SU-DHL-6 (cell line): Measurements from ENCODE around the gene TERF2IP.

Experiments
- H2AFZ ChIP-seq: fragments of 200-600 bp; sonication (generic); 2 replicates; pipeline ENCODE4 v1.6.1; 2014; ENCODE audit warnings: low read depth, mild to moderate bottlenecking, moderate library complexity, mixed read lengths, antibody characterized with exemption, low read length; ENCODE audit not compliant: severe bottlenecking
- H3F3A ChIP-seq: fragments of 200-600 bp; shearing (Covaris generic); 2 replicates; pipeline ENCODE4 v1.6.0; 2016; ENCODE audit warnings: antibody characterized with exemption, mild to moderate bottlenecking; ENCODE audit not compliant: insufficient read depth
- H3K27ac ChIP-seq: fragments of 200-600 bp; sonication (generic); 2 replicates; pipeline ENCODE4 v1.5.1; 2016; ENCODE audit warnings: low read depth, mild to moderate bottlenecking, low read length, moderate library complexity, mixed read lengths
- H3K27me3 ChIP-seq: fragments of 200-600 bp; sonication (generic), shearing (Covaris generic); 2 replicates; pipeline ENCODE4 v1.6.0; 2014; ENCODE audit warnings: mild to moderate bottlenecking, low read length
- H3K36me3 ChIP-seq: fragments of 200-600 bp; sonication (generic); 2 replicates; pipeline ENCODE4 v1.6.1; 2014; ENCODE audit warnings: mild to moderate bottlenecking, low read length, mixed read lengths
- H3K4me2 ChIP-seq: fragments of 300-600, 200-600 bp; shearing (Covaris generic), sonication (generic); 2 replicates; pipeline ENCODE4 v1.6.0; 2014; ENCODE audit warnings: low read length, low read depth, mild to moderate bottlenecking; ENCODE audit not compliant: poor library complexity, severe bottlenecking
- H3K4me3 ChIP-seq: fragments of 200-600 bp; sonication (generic); 2 replicates; pipeline ENCODE4 v1.5.1; 2014; ENCODE audit warnings: antibody characterized with exemption, low read length, mild to moderate bottlenecking, mixed read lengths; ENCODE audit not compliant: insufficient read depth, poor library complexity, severe bottlenecking
- H3K79me2 ChIP-seq: fragments of 200-600 bp; sonication (generic); 2 replicates; pipeline ENCODE4 v1.6.1; 2014; ENCODE audit warnings: mild to moderate bottlenecking, low read length, moderate library complexity; ENCODE audit not compliant: insufficient read depth
- H3K9ac ChIP-seq: fragments of 200-600 bp; sonication (generic); 2 replicates; pipeline ENCODE4 v1.7.0; 2014; ENCODE audit warnings: mild to moderate bottlenecking, low read length
- H3K9me2 ChIP-seq: fragments of 200-600 bp; sonication (generic); replicated peaks from 2 replicates; pipeline ENCODE4 v1.6.1; 2014; ENCODE audit warnings: low read length; ENCODE audit not compliant: insufficient read depth
- H3K9me3 ChIP-seq: fragments of 200-600 bp; sonication (generic); 2 replicates; pipeline ENCODE4 v1.6.1; 2014; ENCODE audit warnings: low read length, mixed read lengths; ENCODE audit not compliant: insufficient read depth
- H4K20me1 ChIP-seq: fragments of 200-600 bp; sonication (generic); 2 replicates; pipeline ENCODE4 v1.6.1; 2014; ENCODE audit warnings: low read depth, mild to moderate bottlenecking, antibody characterized with exemption, low read length, moderate library complexity, mixed read lengths
- EZH2phosphoT487 ChIP-seq: fragments of 200-600 bp; sonication (generic), shearing (Covaris generic); conservative IDR thresholded peaks from 2 replicates; pipeline ENCODE4 v1.6.1; 2018; ENCODE audit warnings: mild to moderate bottlenecking, antibody characterized with exemption, low read length, moderate library complexity, mixed read lengths
- TF ChIP-seq, protein P1 (sequence below): fragments of 200-600 bp; sonication (generic); IDR thresholded peaks from one replicate; pipeline ENCODE4 v1.5.1; 2017; ENCODE audit warnings: antibody characterized with exemption, mild to moderate bottlenecking, low read length, moderate library complexity; ENCODE audit not compliant: insufficient read depth, poor library complexity, severe bottlenecking

Gene TERF2IP

GRCh38 chr16:75616521-75617010 is 31.0 kb upstream of the TERF2IP start:
- Histone ChIP-seq H3K4me3 (no peak overlapping the region), H3K27me3 (no peaks in the 10 kb centered on the region), H4K20me1 (no peaks in the 10 kb centered on the region), H3K9me2 (no peaks in the 10 kb centered on the region), H3K9me3 (no peaks in the 10 kb centered on the region), H3K36me3 (0 out of 2 replicates have a peak, but pooled peaks cover 10% of the 10 kb centered on the region), H3K27ac (no peak overlapping the region), H3K79me2 (peaks cover under 1% of the 10 kb centered on the region; the same call in 1 of the 2 replicates), H2AFZ (no peak overlapping the region), H3K9ac (no peak overlapping the region), H3K4me2 (no peak overlapping the region), H3F3A (peaks cover 4% of the 10 kb centered on the region; the same call in 1 of the 2 replicates)
- TF ChIP-seq, protein P1, sequence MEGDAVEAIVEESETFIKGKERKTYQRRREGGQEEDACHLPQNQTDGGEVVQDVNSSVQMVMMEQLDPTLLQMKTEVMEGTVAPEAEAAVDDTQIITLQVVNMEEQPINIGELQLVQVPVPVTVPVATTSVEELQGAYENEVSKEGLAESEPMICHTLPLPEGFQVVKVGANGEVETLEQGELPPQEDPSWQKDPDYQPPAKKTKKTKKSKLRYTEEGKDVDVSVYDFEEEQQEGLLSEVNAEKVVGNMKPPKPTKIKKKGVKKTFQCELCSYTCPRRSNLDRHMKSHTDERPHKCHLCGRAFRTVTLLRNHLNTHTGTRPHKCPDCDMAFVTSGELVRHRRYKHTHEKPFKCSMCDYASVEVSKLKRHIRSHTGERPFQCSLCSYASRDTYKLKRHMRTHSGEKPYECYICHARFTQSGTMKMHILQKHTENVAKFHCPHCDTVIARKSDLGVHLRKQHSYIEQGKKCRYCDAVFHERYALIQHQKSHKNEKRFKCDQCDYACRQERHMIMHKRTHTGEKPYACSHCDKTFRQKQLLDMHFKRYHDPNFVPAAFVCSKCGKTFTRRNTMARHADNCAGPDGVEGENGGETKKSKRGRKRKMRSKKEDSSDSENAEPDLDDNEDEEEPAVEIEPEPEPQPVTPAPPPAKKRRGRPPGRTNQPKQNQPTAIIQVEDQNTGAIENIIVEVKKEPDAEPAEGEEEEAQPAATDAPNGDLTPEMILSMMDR, result no peak
- no peak for TF ChIP-seq EZH2phosphoT487

DNA sequence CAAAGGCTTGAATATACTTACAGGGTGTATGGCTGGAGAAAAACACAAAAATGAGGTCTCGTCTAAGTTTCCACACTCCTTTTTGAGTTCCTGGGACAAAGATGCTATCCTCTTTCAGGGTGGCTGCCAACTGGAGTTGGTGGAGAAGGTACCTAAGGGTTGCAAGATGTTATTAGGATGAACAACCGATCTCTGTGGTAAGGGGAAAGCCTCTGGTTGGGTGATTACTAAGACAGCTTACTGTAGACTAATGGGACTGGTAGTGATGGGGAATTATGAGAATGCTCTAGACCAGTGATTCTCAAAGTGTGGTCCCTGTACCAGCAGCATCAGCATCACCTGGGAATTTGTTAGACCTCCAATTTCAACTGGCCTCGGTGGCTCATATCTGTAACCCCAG is 30.5 kb upstream of the TERF2IP start:
- no peak overlapping the region for H3K4me2 ChIP-seq
- no peak overlapping the region for H3K9ac ChIP-seq
- H3K36me3 ChIP-seq, result 0 out of 2 replicates have a peak, but pooled peaks cover 10% of the 10 kb centered on the region

GRCh38 chr16:75618780-75619179 is 28.8 kb upstream of the TERF2IP start:
- Histone ChIP-seq H2AFZ (no peak overlapping the region), H3K36me3 (0 out of 2 replicates have a peak, but pooled peaks cover 8% of the 10 kb centered on the region)
- TF ChIP-seq, protein P1, result no peak
- no peak for TF ChIP-seq EZH2phosphoT487

More for the DNA sequence above, 30.5 kb upstream of the TERF2IP start:
- Histone ChIP-seq H3K27ac (no peak overlapping the region), H2AFZ (no peak overlapping the region), H3K4me3 (no peak overlapping the region), H3K79me2 (peaks cover 6% of the 10 kb centered on the region), H3K9me3 (no peaks in the 10 kb centered on the region), H3K9me2 (no peaks in the 10 kb centered on the region), H4K20me1 (no peaks in the 10 kb centered on the region), H3K27me3 (no peaks in the 10 kb centered on the region), H3F3A (peaks cover 4% of the 10 kb centered on the region; the same call in 1 of the 2 replicates)
- TF ChIP-seq, protein P1, result no peak
- TF ChIP-seq EZH2phosphoT487, result no peak

More at GRCh38 chr16:75618780-75619179, 28.8 kb upstream of the TERF2IP start:
- Histone ChIP-seq H3K9ac (no peak overlapping the region), H3K9me2 (no peaks in the 10 kb centered on the region), H3K4me3 (no peak overlapping the region), H3F3A (peaks cover 9% of the 10 kb centered on the region), H4K20me1 (no peaks in the 10 kb centered on the region), H3K79me2 (peaks cover 13% of the 10 kb centered on the region), H3K9me3 (no peaks in the 10 kb centered on the region), H3K27ac (no peak overlapping the region), H3K27me3 (no peaks in the 10 kb centered on the region), H3K4me2 (no peak overlapping the region)
